SKM-1 (cell line): ENCODE results near the gene TPST1.
"Not testable (repeated sequence)": the region's sequence is repeated elsewhere in the genome, so short reads cannot be mapped to it uniquely, and the experiment has no call there.

Source experiments
- DNase-seq: peaks from one replicate; lab custom pipeline; 2025; ENCODE audit not compliant: unreplicated experiment; lab: John Stamatoyannopoulos, UW

TPST1 gene

GRCh38 chr7:66187905-66188304, 17.2 kb upstream of the TPST1 start:
- no peak for DNase-seq

- no peak for DNase-seq
Measured at GRCh38 chr7:66188645-66189044, 16.5 kb upstream of the TPST1 start.

GRCh38 chr7:66189695-66190503, 15.2 kb upstream of the TPST1 start:
- no peak for DNase-seq

- no peak for DNase-seq
Measured at GRCh38 chr7:66190504-66190857, 14.7 kb upstream of the TPST1 start.

- DNase-seq, result no peak
Measured at GRCh38 chr7:66193146-66193725, 11.9 kb upstream of the TPST1 start.

- DNase-seq, result no peak
Measured at GRCh38 chr7:66198469-66198868, 6.7 kb upstream of the TPST1 start.

GRCh38 chr7:66198956-66199355, 6.2 kb upstream of the TPST1 start:
- DNase-seq, result no peak

- DNase-seq, result no peak
Measured at GRCh38 chr7:66202441-66202840, 2.7 kb upstream of the TPST1 start.

GRCh38 chr7:66205741-66206090, 582 bp downstream of the TPST1 start:
- no peak for DNase-seq

GRCh38 chr7:66206119-66206933, 1.2 kb downstream of the TPST1 start:
- DNase-seq, result no peak

- DNase-seq, result no peak
Measured at GRCh38 chr7:66206934-66207240, 1.8 kb downstream of the TPST1 start.

- DNase-seq, result no peak
Measured at GRCh38 chr7:66207540-66207939, 2.4 kb downstream of the TPST1 start.

- DNase-seq, result no peak
Measured at GRCh38 chr7:66211429-66211828, 6.3 kb downstream of the TPST1 start.

- DNase-seq, result no peak
Measured at GRCh38 chr7:66213637-66214036, 8.5 kb downstream of the TPST1 start.

- no peak for DNase-seq
Measured at GRCh38 chr7:66216687-66217086, 11.6 kb downstream of the TPST1 start.

- DNase-seq, result no peak
Measured at GRCh38 chr7:66219805-66220204, 14.7 kb downstream of the TPST1 start.

GRCh38 chr7:66221442-66221841, 16.3 kb downstream of the TPST1 start:
- no peak for DNase-seq

GRCh38 chr7:66227808-66228207, 22.7 kb downstream of the TPST1 start:
- no peak for DNase-seq

- DNase-seq, result not testable (repeated sequence)
Measured at GRCh38 chr7:66231326-66232216, 26.4 kb downstream of the TPST1 start.

- no peak for DNase-seq
Measured at GRCh38 chr7:66233638-66234037, 28.5 kb downstream of the TPST1 start.

- no peak for DNase-seq
Measured at GRCh38 chr7:66236713-66237303, 31.7 kb downstream of the TPST1 start.
